Fibroblast of skin of left quadriceps (primary cell): ENCODE results near the gene TMEM132E.

ENCODE experiments used
- DNase-seq, 2 experiments: peaks; one replicate each; pipeline ENCODE4 v3.0.0-alpha.2; 2013; ENCODE audit warnings: low read depth in 2 of 2

TMEM132E gene

GRCh38 chr17:34665150-34665806 lies 85.9 kb downstream of the TMEM132E start:
- DNase-seq: no peak

- DNase-seq: no peak
These were observed 86.7 kb downstream of the TMEM132E start for GRCh38 chr17:34665819-34666763.

- no peak for DNase-seq
These were observed 88.3 kb downstream of the TMEM132E start for GRCh38 chr17:34667656-34668055.

GRCh38 chr17:34668206-34668605 lies 88.8 kb downstream of the TMEM132E start:
- no peak for DNase-seq

GRCh38 chr17:34669511-34669910 lies 90.1 kb downstream of the TMEM132E start:
- DNase-seq: no peak

- no peak for DNase-seq
These were observed 91.2 kb downstream of the TMEM132E start for GRCh38 chr17:34670618-34671017.

GRCh38 chr17:34671191-34671590 lies 91.8 kb downstream of the TMEM132E start:
- no peak for DNase-seq

- no peak for DNase-seq
These were observed 92.9 kb downstream of the TMEM132E start for GRCh38 chr17:34672176-34672785.

- DNase-seq: no peak
These were observed 94.1 kb downstream of the TMEM132E start for GRCh38 chr17:34673516-34673915.

- no peak for DNase-seq
These were observed 94.9 kb downstream of the TMEM132E start for GRCh38 chr17:34673995-34674890.

GRCh38 chr17:34675143-34675542 lies 95.8 kb downstream of the TMEM132E start:
- DNase-seq: no peak

GRCh38 chr17:34675605-34676004 lies 96.2 kb downstream of the TMEM132E start:
- no peak for DNase-seq

- no peak for DNase-seq
These were observed 100.8 kb downstream of the TMEM132E start for GRCh38 chr17:34680151-34680550.

GRCh38 chr17:34682305-34682704 lies 102.9 kb downstream of the TMEM132E start:
- DNase-seq: no peak

GRCh38 chr17:34683390-34683789 lies 104.0 kb downstream of the TMEM132E start:
- no peak for DNase-seq
